ENCODE data around the gene RNF141. TPM values are rescaled to one million over a fixed set of nuclear protein-coding genes. Genes with fewer than 3 reads are reported as not detected.

Gene RNF141
- total and polyA plus RNA-seq, 9 donors: 8.1 to 30.0 (median 16.6) TPM

DNA sequence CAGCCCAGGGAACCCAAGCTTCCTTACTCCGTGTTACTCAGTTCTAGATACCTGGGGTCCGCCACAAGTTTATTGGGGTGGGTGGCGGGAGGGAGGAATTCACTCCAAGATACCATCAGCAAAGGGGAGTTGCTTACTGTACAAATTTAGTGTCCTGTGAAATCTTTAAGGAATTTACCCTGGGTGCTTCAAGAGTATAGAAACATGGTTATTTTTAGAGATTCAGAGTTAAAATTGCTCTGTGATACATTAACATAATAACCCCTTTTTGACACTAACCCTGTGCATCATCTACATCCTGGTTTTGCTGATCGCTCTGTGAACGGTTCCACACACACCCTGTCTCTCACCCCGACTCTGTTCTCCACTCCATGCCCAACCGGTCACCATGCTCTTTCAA, 46.4 kb upstream of the RNF141 start:
- H3K4me3 ChIP-seq: no peak overlapping the region
- peak overlapping the region in 1 of 2 donors; percentile 21 for H3K27ac ChIP-seq
- H3K4me1 ChIP-seq (ENCODE audit: insufficient read depth): peaks cover 17% of the 10 kb centered on the region
- no peaks in the 10 kb centered on the region for H3K9me3 ChIP-seq
- DNase-seq: no peak
- no peaks in the 10 kb centered on the region for H3K36me3 ChIP-seq
- 78 to 94% (median 84%) methylated on average over 7 of the region's 7 CpGs for WGBS, 3 donors
- no peak for TF ChIP-seq POLR2A (IDR thresholded peaks at IDR 0.05)
- intact Hi-C loops (cut with DNase I): no loop called here
- no peaks in the 10 kb centered on the region for H3K27me3 ChIP-seq

DNA sequence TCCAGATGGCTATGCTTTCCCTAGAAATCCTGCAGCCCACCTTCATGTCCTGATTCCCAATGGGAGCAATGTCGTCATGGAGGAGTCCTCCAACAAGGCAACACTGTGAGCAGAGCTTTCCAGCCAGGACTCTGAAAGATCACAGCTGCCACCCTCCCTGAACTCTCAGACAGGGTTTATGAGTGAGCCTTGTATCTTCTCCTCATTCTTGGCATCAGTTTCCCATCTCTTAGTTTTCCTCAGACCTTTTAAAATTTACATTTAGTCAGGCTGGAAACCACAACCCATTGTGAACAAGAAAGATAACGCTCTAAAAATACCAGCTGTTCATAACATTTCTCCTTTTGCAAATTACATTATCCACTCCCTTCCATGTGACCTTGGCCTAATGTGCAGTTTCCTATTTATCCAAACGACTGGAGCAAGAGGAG, 43.1 kb upstream of the RNF141 start:
- Histone ChIP-seq H3K27me3 (no peaks in the 10 kb centered on the region), H3K36me3 (no peaks in the 10 kb centered on the region), H3K4me1 (ENCODE audit: insufficient read depth) (peaks cover 17% of the 10 kb centered on the region), H3K27ac (peak overlapping the region in 1 of 2 donors; percentile 26), H3K4me3 (no peak overlapping the region), H3K9me3 (no peaks in the 10 kb centered on the region)
- peak; percentile 62 to 78 (median 71) for DNase-seq
- intact Hi-C loops (cut with DNase I): loop anchor here in 1 of 4 donors (5.0 kb wide), 1 partner anchor 73 kb away; no protein-coding TSS in a partner anchor
- no peak for TF ChIP-seq EP300 (IDR thresholded peaks at IDR 0.05)
- TF ChIP-seq, protein P1, sequence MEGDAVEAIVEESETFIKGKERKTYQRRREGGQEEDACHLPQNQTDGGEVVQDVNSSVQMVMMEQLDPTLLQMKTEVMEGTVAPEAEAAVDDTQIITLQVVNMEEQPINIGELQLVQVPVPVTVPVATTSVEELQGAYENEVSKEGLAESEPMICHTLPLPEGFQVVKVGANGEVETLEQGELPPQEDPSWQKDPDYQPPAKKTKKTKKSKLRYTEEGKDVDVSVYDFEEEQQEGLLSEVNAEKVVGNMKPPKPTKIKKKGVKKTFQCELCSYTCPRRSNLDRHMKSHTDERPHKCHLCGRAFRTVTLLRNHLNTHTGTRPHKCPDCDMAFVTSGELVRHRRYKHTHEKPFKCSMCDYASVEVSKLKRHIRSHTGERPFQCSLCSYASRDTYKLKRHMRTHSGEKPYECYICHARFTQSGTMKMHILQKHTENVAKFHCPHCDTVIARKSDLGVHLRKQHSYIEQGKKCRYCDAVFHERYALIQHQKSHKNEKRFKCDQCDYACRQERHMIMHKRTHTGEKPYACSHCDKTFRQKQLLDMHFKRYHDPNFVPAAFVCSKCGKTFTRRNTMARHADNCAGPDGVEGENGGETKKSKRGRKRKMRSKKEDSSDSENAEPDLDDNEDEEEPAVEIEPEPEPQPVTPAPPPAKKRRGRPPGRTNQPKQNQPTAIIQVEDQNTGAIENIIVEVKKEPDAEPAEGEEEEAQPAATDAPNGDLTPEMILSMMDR (IDR thresholded peaks at IDR 0.05): no peak
- TF ChIP-seq POLR2A (IDR thresholded peaks at IDR 0.05): no peak
- WGBS, 3 donors: 0 to 4% (median 2%) methylated on average over 3 of the region's 3 CpGs

DNA sequence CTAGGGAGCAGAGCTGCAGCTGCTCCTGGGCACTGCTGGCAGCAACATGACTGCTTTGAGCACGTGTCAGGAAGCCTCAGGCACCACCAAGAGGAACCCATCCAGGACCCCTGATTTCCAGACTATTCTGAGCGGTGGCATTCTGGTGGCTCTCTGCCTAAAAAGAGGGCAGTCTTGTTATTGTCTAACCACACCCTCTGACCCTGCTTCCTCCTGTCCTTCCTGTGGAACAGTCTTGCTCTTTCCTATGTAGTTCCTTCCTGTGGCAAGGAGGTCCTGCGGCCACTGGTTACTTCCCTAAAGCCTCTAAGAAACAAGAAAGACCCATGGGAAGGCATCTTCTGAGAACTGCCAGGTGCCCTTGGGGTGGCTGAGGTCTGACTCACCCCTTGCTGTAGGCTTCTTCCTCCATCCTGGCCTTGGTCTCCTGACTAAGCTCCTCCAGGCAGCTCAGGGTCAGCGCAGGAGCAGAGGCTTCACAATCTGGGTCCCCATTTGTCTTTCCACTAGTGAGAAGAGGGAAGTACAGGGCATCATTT, 40.6 kb upstream of the RNF141 start:
- H3K27me3 ChIP-seq: no peaks in the 10 kb centered on the region
- H3K4me1 ChIP-seq (ENCODE audit: insufficient read depth): peaks cover 16% of the 10 kb centered on the region
- H3K27ac ChIP-seq: no peak overlapping the region
- intact Hi-C loops (cut with DNase I): loop anchor here in 1 of 4 donors (5.0 kb wide), 1 partner anchor 76 kb away; no protein-coding TSS in a partner anchor
- WGBS, 3 donors: 86 to 98% (median 90%) methylated on average over 4 of the region's 4 CpGs
- no peak overlapping the region for H3K4me3 ChIP-seq
- TF ChIP-seq POLR2A (IDR thresholded peaks at IDR 0.05) (no peak), EP300 (IDR thresholded peaks at IDR 0.05) (no peak)
- TF ChIP-seq, protein P1 (IDR thresholded peaks at IDR 0.05): no peak
- no peaks in the 10 kb centered on the region for H3K9me3 ChIP-seq
- no peaks in the 10 kb centered on the region for H3K36me3 ChIP-seq
- peak in 1 of 5 donors; percentile 37 for DNase-seq

DNA sequence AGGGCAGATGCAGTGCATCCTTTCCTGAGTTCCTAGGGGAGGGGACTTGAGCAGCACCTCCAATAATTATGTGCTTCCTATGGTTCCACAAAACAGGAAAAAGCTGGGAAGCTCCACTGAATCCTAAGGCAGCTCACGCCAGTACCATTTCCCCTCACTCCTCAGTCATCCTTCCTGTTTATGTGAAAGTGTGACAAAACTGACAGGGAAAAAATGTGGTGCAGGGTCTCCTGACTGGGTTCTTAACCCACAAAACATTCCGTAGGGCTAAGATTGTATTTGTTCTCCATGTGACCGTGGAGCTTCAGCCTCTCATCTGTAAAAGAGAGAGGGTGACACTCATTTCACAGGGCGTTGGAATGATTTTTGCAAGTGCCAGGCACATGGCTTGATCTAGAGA, 39.6 kb upstream of the RNF141 start:
- WGBS, 3 donors: 86 to 98% (median 93%) methylated on average over 4 of the region's 4 CpGs
- H3K36me3 ChIP-seq: no peaks in the 10 kb centered on the region
- no peaks in the 10 kb centered on the region for H3K27me3 ChIP-seq
- no peak for DNase-seq
- no peak overlapping the region for H3K27ac ChIP-seq
- no peak for TF ChIP-seq EP300 (IDR thresholded peaks at IDR 0.05)
- TF ChIP-seq, protein P1 (IDR thresholded peaks at IDR 0.05): no peak
- no peak for TF ChIP-seq POLR2A (IDR thresholded peaks at IDR 0.05)
- H3K4me1 ChIP-seq (ENCODE audit: insufficient read depth): peaks cover 12% of the 10 kb centered on the region
- no peak overlapping the region for H3K4me3 ChIP-seq
- H3K9me3 ChIP-seq: no peaks in the 10 kb centered on the region
- intact Hi-C loops (cut with DNase I): loop anchor here in 1 of 4 donors (5.0 kb wide), 1 partner anchor 77 kb away; no protein-coding TSS in a partner anchor

DNA sequence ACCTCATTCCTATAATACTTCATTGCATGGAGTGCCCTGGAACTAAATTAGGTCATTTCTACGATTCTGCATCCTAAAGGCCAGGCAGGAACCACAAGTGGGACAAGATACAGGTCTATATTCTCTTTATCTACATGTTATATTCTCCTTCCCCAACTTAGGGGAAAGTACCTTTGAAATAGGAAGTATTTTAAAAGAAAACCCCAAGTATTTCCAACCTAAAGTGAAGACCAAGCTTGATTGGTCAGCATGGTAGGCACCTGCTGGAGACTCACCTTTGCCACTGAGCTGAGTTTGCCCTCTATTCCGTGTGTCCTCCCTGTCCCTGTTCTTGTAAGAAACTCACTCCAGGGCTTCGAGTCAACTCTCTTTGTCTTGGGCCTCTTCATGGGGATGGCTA, 38.7 kb upstream of the RNF141 start:
- Histone ChIP-seq H3K27ac (no peak overlapping the region), H3K27me3 (no peaks in the 10 kb centered on the region), H3K4me1 (ENCODE audit: insufficient read depth) (peaks cover 9% of the 10 kb centered on the region), H3K36me3 (no peaks in the 10 kb centered on the region), H3K4me3 (no peak overlapping the region), H3K9me3 (no peaks in the 10 kb centered on the region)
- DNase-seq: no peak
- intact Hi-C loops (cut with DNase I): loop anchor here in 1 of 4 donors (5.0 kb wide), 1 partner anchor 78 kb away; no protein-coding TSS in a partner anchor
- TF ChIP-seq EP300 (IDR thresholded peaks at IDR 0.05) (no peak), POLR2A (IDR thresholded peaks at IDR 0.05) (no peak)
- 96 to 100% (median 100%) methylated on average over 3 of the region's 3 CpGs for WGBS, 3 donors

Measured in ovary (tissue), 9 donors.